Parathyroid adenoma (tissue), 2 donors: Measurements from ENCODE around the gene NEFH.

Experiments
- H2AFZ ChIP-seq: fragments of 300-600 bp; sonication (generic); one replicate; pipeline ENCODE4 v1.7.0; 2017; ENCODE audit warnings: antibody characterized with exemption, mild to moderate bottlenecking
- H3K27ac ChIP-seq: fragments of 300-600 bp; sonication (generic); one replicate; pipeline ENCODE4 v1.7.0; 2017
- H3K27me3 ChIP-seq: fragments of 300-600 bp; sonication (generic); one replicate; pipeline ENCODE4 v1.7.0; 2017; ENCODE audit warnings: low read length; ENCODE audit not compliant: control insufficient read depth, insufficient read depth
- H3K36me3 ChIP-seq: fragments of 300-600 bp; sonication (generic); one replicate; pipeline ENCODE4 v1.7.0; 2017; ENCODE audit warnings: low read length; ENCODE audit not compliant: control insufficient read depth, insufficient read depth
- H3K4me1 ChIP-seq: fragments of 300-600 bp; sonication (generic); one replicate; pipeline ENCODE4 v1.7.0; 2017; ENCODE audit warnings: control low read depth
- H3K4me2 ChIP-seq: fragments of 300-600 bp; sonication (generic); one replicate; pipeline ENCODE4 v1.7.0; 2017; ENCODE audit warnings: low read length
- H3K4me3 ChIP-seq: fragments of 300-600 bp; sonication (generic); one replicate; pipeline ENCODE4 v1.7.0; 2017; ENCODE audit warnings: low read depth, low read length
- H3K79me2 ChIP-seq: fragments of 300-600 bp; sonication (generic); one replicate; pipeline ENCODE4 v1.7.0; 2017; ENCODE audit warnings: control low read depth
- H3K9ac ChIP-seq: fragments of 300-600 bp; sonication (generic); one replicate; pipeline ENCODE4 v1.7.0; 2017; ENCODE audit warnings: mild to moderate bottlenecking
- H3K9me3 ChIP-seq: fragments of 300-600 bp; sonication (generic); one replicate; pipeline ENCODE4 v1.7.0; 2017; ENCODE audit warnings: low read length; ENCODE audit not compliant: control insufficient read depth
- CTCF ChIP-seq: fragments of 300-600 bp; sonication (generic); IDR thresholded peaks from one replicate; pipeline ENCODE4 v1.7.0; 2017; ENCODE audit warnings: antibody characterized with exemption, mild to moderate bottlenecking
- donor health status: primary hyperparathyroidism.

Gene NEFH

DNA sequence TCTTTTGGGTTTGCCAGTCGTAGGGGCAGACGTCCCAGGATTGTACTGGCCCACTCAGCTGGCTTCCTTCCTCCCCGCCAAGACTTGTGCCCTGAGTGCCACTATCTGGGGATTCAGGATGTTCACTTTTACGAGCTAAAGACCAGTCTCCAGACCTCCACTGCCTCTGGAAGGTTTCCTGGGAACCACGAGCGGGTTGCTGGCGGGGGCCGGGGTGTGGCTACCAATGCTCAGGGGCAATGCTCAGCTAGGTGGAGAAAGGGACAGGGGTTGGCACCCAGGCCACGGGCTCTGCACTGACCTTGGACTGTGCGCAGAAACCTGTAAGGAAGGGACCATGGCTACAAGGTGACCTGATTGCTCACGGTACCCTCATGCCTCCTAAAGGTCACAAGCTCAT lies 2.2 kb downstream of the NEFH start:
- Histone ChIP-seq H3K27me3 (peaks cover 15% of the 10 kb centered on the region), H3K9ac (no peak overlapping the region), H3K36me3 (no peaks in the 10 kb centered on the region), H3K27ac (no peak overlapping the region), H3K4me2 (no peak overlapping the region), H3K9me3 (no peaks in the 10 kb centered on the region), H3K4me3 (no peak overlapping the region), H2AFZ (no peak overlapping the region), H3K79me2 (no peaks in the 10 kb centered on the region), H3K4me1 (no peaks in the 10 kb centered on the region)
- TF ChIP-seq CTCF, result no peak

- H3K4me1 ChIP-seq, result no peaks in the 10 kb centered on the region
- peaks cover 15% of the 10 kb centered on the region for H3K27me3 ChIP-seq
- no peaks in the 10 kb centered on the region for H3K36me3 ChIP-seq
- no peaks in the 10 kb centered on the region for H3K79me2 ChIP-seq
- H3K27ac ChIP-seq, result no peak overlapping the region
- no peaks in the 10 kb centered on the region for H3K9me3 ChIP-seq
- no peak for TF ChIP-seq CTCF
- no peak overlapping the region for H3K4me3 ChIP-seq
- H3K4me2 ChIP-seq, result no peak overlapping the region
- no peak overlapping the region for H2AFZ ChIP-seq
- H3K9ac ChIP-seq, result no peak overlapping the region
Observed at GRCh38 chr22:29482726-29483125, 2.7 kb downstream of the NEFH start.

- H3K36me3 ChIP-seq, result no peaks in the 10 kb centered on the region
- H3K9me3 ChIP-seq, result no peaks in the 10 kb centered on the region
- peaks cover 15% of the 10 kb centered on the region for H3K27me3 ChIP-seq
- no peak overlapping the region for H3K4me2 ChIP-seq
- H2AFZ ChIP-seq, result no peak overlapping the region
- no peak overlapping the region for H3K4me3 ChIP-seq
- no peak overlapping the region for H3K27ac ChIP-seq
- H3K9ac ChIP-seq, result no peak overlapping the region
- no peaks in the 10 kb centered on the region for H3K4me1 ChIP-seq
- H3K79me2 ChIP-seq, result no peaks in the 10 kb centered on the region
- no peak for TF ChIP-seq CTCF
Observed at GRCh38 chr22:29483254-29483653, 3.2 kb downstream of the NEFH start.

DNA sequence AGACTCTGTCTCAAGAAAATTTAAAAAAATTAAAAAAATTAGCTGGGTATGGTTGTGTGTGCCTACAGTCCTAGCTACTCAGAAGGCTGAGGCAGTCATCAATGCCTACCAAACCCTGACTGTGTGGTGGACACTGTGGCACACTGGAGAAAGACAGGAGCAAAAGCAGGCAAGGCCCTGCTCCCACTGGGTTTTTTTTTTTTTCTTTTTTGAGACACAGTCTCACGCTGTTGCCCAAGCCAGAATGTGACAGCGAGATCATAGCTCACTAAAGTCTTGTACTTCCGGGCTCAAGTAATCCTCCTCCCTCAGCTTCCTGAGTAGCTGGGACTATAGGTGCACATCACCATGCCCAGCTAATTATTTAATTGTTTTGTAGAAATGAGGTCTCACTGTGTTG lies 4.6 kb downstream of the NEFH start:
- Histone ChIP-seq H3K27ac (no peak overlapping the region), H3K4me3 (no peak overlapping the region), H3K27me3 (peaks cover 14% of the 10 kb centered on the region), H3K9ac (no peak overlapping the region), H3K79me2 (no peaks in the 10 kb centered on the region), H2AFZ (no peak overlapping the region), H3K4me1 (no peaks in the 10 kb centered on the region), H3K4me2 (no peak overlapping the region), H3K36me3 (no peaks in the 10 kb centered on the region), H3K9me3 (no peaks in the 10 kb centered on the region)
- TF ChIP-seq CTCF, result no peak

- no peaks in the 10 kb centered on the region for H3K4me1 ChIP-seq
- H3K79me2 ChIP-seq, result no peaks in the 10 kb centered on the region
- H2AFZ ChIP-seq, result no peak overlapping the region
- no peak overlapping the region for H3K9ac ChIP-seq
- no peak overlapping the region for H3K4me2 ChIP-seq
- no peak overlapping the region for H3K27ac ChIP-seq
- H3K27me3 ChIP-seq, result peaks cover 6% of the 10 kb centered on the region
- no peaks in the 10 kb centered on the region for H3K9me3 ChIP-seq
- TF ChIP-seq CTCF, result no peak
- H3K36me3 ChIP-seq, result no peaks in the 10 kb centered on the region
- H3K4me3 ChIP-seq, result no peak overlapping the region
Observed at GRCh38 chr22:29485448-29485847, 5.4 kb downstream of the NEFH start.
